Stimulated activated naive CD4-positive, alpha-beta T cell (primary cell): ENCODE data around the gene TP73.

Experiments
- DNase-seq, 6 experiments: peaks; one replicate each; lab custom pipeline; 2025; lab: John Stamatoyannopoulos, UW

TP73 gene

DNA sequence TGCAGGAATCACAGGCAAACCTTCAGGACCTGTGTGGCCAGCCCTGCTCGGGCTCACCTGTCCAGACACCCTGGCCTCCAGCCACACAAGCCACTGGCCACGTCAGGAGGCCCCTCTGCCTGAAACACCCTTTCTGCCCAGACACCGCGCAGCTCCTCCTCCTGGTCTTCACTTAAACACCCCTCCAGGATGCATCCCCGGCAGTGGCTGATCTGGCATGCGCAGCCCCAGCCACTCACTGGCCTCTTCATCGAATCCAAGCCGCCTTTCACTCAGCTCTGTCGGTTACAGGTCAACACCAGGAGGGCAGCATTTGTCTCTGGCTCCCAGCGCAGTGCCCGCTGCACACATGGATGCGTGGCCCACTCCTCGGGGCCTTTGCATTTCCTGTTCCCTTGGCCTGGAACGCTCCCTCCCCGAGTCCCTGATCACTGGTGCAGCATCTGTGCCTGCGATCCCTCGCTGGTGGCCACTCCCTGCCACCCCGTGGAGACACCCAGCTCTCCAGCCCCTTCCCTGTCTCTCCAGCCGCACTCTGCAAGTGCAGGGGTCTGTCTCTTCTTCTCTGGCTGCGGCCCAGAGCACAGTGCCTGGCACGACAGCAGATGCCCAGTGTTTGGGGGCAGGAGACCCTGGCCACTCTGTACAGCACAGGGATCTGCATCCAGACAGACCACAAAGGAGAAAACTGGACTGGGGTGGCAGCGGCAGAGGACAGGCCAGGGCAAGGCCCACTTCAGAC is 18.1 kb upstream of the TP73 start:
- DNase-seq: no peak

DNA sequence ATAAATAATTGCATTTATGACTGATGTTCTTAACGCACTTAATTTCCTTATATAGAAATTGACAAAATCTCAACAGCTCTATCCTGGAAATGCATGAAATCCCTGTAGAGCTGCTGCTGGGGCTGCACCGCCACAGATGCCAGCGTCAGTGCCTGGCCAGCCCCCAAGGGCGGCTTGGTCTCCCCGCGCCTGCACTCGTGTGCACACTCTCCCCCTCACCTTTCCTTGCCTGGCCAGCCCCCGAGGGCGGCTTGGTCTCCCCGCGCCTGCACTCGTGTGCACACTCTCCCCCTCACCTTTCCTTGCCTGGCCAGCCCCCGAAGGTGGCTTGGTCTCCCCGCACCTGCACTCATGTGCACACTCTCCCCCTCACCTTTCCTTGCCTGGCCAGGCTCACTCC is 16.2 kb upstream of the TP73 start:
- no peak for DNase-seq

DNA sequence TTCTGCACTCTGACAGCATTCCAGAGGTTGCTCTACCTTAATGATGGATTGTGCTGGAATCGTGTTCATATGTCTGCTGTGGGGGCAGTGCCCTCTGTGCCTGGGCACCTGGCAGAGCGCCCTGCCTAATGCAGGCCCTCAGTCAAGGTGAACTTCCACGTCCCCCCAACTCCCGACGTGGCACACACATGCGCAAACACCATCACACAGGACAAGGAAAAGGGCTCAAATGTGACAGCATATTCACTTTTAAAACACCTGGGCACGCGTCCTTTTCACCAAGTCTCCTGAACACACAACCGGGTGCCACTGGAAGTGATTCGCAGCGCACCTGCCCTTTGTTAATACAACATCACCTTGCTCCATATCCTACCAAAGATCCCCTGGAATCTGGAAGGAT is 15.8 kb upstream of the TP73 start:
- no peak for DNase-seq

DNA sequence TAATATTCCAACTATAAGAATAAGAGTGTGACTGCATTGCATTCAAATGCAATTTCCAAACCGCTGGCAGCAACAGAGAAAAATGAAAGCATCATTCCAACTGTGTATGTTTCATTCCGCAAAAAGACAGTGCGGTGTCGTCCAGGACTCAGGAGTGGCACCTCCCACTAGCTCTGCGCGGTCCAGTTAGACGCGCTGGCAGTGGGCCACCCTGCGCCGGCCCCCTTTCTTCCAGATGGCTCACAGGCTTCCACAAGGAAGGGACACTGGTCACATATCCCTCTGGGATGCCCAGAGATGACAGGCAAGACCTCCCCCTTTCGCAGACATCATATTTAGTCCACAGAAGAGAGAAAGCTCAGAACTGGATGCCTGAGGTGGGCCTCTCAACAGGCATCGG is 14.3 kb upstream of the TP73 start:
- no peak for DNase-seq

DNA sequence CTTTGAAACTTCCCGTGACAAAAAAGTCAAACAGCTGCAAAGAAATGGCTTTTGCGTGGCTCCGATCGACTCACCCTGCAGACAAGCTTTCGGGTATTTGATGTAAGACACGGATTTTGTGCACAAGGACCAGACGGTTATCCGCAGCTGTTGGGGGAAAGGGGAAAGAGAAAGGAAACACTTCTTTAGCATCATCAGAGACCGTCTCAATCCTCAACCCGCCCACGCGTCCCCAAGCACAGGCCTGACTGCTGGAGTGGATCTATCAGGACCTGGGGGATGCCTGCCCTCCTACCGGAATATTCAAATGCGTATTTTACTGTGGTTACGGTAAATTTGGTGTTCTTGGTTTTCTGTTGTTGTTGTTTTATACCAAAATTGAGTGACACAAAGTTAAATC is 13.6 kb upstream of the TP73 start:
- no peak for DNase-seq

DNA sequence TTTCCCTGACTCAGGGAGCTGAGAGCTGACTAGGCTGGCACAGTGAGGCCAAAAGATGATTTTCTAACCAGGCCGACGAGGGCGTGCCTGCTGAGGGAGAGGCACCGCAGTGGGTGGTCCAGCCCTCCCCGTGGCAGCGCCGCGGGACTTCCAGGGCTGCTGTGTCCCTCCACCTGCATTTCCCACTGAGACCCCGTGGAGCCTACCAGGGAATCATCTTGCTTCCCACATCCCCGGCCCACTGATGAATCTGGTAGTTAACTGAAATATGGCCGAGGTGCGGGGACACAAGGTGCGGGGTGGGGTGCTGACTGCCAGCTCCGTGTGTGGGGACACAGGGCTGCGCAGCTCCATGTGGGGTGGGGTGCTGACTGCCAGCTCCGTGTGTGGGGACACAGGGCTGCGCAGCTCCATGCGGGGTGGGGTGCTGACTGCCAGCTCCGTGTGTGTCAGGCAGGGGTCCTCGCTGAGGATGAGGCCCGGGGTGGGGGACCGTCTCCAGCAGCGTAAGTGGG is 12.9 kb upstream of the TP73 start:
- no peak for DNase-seq

DNA sequence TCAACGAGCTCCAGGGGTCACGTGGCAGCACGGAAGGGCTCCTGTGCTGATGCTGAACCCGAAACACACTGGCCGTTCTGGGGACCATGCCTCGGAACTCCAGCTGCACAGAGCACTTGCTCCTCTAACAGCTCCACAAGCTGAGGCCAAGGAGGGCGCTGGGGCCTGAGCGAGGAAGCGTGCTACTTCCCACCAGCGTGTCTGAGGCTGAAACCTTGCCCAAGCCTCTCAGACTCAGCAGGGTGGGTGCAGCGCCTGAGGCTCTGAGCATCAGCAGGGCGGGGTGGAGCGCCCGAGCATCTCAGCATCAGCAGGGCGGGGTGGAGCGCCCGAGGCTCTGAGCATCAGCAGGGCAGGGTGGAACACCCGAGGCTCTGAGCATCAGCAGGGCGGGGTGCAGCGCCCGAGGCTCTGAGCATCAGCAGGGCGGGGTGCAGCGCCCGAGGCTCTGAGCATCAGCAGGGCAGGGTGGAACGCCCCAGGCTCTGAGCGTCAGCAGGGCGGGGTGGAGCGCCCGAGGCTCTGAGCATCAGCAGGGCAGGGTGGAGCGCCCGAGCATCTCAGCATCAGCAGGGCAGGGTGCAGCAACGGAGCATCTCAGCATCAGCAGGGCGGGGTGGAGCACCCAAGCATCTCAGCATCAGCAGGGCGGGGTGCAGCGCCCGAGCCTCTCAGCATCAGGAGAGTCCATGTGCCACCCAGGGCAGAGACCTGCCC is 12.0 kb upstream of the TP73 start:
- DNase-seq: no peak

DNA sequence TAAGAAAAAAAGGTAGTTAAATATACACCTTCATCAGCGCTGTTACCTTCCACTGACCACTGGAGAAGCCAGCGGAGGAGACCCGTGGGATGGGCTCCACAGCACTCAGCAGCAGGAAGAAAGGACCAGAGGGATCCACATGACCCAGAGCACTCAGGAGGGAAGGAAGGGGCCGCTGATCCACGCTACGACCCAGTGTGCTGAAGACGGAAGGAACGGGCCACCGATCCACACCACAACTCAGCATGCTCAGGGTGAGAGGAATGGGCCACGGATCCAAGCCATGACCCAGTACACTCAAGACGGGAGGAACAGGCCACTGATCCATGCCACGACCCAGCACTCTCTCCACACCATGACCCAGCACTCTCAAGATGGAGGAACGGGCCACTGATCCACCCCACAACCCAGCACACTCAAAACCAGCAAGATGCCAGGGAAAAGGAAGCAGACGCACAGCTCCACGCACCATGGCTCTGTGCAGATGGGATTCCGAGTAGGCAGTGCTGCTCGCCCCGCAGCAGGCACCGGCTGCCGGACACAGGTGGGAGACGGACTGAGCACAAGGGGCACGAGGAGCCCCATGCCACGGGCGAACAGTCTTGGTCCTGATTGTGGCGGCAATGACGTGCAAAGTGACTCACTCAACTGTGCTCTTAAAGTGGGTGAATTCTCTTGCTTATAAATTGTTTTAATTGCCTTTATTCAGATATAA is 11.1 kb upstream of the TP73 start:
- DNase-seq: no peak

DNA sequence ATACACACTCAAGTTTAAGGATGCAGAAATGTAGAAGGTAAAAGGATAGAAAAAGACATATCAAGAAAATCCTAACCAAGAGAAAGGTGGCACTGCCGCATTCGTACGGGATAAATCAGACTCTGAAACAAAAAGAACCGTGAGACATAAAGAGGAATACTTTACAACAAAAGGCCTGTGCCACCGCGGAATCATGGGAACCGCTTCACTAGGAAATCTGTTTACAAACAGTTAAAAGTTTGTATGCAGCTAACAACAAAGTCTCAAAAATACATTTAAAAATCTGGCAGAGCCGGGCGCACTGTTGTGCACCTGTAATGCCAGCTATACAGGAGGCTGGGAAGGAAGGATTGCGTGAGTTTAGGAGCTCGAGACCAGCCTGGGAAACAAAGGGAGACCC is 10.5 kb upstream of the TP73 start:
- DNase-seq: no peak

DNA sequence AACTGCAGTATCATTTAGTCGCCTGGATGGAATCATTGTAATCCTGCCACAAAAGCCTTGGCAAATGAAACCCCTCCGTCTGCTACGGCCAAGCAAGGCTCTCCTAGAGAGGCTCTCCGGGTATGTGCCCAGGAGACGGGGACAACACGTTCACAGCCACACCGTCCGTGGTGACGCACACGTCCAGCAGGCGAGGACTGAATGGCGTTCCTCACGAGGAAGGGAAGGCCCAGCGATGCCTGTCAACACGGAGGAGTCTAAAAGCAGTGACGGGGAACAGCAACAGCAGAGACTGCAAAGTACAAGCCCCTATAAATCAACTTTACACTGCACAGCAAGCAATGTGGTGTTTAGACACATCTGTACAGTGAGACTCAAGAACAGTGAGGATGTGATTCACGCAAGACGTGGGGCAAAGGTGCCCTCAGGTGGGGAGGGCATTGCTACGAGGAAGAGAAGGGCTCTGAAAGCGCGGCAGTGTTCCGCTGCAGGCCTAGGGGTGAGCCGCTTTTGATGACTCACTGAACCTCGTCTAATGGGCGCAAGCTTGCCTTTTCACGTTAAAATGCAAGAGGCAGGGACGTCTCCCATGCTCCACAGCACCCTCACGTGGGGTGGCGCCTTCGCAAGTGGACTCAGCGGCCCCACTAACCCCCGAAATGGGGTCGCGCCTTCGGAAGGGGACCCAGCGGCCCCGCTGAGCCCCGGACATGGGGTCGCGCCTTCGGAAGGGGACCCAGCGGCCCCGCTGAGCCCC is 9.2 kb upstream of the TP73 start:
- DNase-seq: no peak

DNA sequence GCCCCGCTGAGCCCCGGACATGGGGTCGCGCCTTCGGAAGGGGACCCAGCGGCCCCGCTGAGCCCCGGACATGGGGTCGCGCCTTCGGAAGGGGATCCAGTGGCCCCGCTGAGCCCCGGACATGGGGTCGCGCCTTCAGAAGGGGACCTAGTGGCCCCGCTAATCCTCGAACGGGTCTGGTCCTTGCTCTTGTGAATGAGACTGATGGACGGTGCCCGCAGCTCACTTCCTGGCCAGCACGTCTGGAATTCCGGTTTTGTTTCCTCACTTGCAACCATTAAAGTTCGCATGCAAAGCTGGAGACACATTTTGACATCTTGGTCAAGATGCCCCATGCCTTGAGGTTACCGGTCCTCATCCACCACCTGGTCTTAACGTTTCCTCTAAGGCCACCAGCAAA is 8.0 kb upstream of the TP73 start:
- DNase-seq: no peak

DNA sequence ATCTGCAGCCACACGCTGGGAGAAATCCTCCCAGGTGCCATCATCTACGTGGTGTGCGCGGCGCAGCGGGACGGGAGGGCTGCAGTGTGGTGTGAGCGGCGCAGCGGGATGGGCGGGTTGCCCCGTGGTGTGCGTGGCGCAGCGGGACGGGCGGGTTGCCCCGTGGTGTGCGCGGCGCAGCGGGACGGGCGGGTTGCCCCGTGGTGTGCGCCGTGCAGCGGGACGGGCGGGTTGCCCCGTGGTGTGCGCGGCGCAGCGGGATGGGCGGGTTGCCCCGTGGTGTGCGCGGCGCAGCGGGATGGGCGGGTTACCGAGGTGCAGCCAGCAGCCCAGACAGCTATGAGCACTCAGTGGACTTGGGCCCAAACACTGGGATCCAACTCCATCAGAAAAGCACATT is 7.1 kb upstream of the TP73 start:
- DNase-seq: no peak

DNA sequence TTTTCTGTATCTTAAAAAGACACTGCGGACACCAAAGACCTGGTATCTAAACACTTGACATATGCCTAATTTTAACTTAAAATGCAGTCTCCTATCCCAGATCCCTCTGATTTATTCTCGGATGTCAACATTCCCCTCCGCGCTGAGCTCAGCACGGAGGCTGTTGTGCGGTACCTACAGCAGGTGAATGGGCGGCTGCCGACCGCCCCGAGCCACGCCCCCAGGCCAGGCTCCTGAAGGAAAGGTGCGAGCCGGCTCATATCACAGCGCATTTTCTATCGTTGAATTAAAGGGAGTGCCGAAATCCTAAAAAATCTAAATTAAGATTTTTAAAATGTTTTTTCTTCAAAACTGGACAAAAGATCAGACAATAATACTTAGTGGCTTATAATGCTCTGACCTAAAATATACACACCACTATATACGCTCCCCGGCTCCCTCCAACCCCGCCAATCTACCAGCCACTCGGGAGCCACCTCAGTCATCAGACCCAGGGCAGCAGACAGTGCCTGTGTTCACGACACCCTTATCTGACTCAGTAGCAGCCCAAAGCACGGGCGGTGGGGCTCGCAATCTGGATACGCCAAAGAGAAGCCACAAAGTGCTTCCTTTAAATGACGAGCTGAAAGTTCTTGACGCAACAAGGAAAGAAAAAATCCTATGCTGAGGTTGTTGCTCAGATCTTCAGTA is 6.5 kb upstream of the TP73 start:
- DNase-seq: no peak

DNA sequence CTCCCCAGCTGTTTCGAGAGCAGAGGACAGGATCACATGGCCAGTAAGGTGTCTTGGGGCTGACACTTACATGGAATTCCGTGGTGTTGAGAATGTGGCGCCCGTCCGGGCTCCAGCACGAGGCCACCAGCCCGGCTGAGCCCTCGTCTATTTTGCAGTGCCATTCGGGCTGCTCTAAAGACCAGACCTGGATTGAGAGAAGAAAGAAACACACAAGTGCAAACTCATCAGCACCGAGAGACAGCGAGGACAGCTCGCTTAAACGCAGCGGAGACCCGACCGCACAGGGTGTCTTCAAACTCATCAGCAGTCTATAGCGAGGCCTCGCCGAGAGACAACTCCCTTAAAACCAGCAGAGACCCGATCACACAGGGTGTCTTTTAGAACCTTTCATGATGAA is 5.7 kb upstream of the TP73 start:
- no peak for DNase-seq

DNA sequence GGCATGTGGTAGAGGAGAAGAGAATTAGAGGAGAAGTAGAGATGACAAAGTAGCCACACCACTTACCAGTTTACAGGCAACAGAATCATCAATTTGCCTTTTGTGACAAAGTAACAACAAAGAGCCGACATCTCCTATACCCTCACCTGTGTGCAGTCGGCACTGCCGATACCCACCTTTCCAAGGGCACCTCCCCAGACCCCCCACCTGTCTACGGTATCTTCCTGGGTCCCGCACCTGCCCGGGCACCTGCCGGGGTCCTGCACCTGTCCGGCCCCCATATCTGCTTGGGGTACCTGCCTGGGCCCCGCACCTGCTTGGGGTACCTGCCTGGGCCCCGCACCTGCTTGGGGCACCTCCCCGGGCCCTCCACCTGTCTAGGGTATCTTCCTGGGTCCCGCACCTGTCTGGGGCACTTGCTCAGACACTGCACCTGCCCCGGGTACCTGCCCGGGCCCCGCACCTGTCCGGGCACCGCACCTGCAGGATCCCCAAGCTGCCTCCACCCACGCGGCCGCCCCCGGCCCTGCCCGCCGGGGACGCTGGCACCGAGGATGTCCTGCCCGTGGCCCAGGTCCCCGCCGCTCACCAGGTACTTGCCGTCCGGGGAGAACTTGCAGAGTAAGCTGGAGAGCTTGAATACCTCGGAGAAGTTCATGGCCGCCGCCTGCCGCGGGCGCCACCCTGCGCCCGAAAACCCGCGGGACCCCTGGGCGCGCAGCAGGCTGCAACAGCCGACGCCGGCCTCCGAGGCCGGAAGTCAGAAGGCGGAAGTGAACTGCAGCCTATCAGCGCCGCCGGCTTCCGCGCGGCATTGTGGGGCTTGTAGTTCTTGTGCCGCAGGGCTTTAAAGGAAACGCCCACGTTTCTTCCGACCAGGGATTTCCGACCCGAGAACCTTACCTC is 2.7 kb upstream of the TP73 start, which contains the start of gene WRAP73:
Gene WRAP73, minus strand, starts transcription at position 762 of the 906 bp plus-strand sequence. Its CDS starts 104 bp downstream, at position 658.
- DNase-seq: peak; percentile 77 to 86 (median 82)

DNA sequence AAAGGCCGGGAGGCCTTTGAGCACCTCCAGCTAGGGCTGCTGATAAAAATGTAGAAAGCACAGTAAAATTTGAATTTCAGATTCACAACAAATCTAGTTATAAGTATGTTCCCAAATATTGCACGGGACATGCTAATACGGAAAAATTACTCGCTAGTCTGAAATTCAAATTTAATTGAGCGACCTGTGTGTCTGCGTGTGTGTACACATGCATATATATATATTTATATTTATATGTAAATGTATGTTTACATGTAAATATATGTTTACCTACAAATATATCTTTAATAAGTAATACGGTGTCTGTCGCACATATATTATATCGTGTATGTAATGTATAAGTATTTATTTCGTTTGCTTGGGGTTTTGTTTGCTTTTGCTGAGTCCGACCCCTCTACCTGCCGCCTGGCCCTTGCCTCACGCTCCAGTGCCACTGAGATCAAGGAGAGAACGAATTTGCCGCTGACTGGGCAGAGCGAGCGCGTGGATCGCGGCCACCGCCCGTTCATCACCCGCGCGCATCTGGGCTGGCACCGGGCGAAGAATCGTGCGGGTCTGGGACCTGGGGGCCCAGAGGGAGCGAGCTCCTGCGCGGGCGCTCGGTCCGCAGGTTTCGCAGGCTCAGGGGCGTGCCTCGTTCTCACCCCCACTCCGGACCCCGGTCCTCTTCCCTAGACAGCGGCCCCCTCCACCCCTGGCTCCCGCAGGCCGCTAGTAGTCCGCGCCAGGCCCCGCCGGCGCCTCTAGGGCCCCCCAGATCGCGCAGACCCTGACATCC is 1.9 kb upstream of the TP73 start:
- peak in 1 of 6 experiments; percentile 42 for DNase-seq

DNA sequence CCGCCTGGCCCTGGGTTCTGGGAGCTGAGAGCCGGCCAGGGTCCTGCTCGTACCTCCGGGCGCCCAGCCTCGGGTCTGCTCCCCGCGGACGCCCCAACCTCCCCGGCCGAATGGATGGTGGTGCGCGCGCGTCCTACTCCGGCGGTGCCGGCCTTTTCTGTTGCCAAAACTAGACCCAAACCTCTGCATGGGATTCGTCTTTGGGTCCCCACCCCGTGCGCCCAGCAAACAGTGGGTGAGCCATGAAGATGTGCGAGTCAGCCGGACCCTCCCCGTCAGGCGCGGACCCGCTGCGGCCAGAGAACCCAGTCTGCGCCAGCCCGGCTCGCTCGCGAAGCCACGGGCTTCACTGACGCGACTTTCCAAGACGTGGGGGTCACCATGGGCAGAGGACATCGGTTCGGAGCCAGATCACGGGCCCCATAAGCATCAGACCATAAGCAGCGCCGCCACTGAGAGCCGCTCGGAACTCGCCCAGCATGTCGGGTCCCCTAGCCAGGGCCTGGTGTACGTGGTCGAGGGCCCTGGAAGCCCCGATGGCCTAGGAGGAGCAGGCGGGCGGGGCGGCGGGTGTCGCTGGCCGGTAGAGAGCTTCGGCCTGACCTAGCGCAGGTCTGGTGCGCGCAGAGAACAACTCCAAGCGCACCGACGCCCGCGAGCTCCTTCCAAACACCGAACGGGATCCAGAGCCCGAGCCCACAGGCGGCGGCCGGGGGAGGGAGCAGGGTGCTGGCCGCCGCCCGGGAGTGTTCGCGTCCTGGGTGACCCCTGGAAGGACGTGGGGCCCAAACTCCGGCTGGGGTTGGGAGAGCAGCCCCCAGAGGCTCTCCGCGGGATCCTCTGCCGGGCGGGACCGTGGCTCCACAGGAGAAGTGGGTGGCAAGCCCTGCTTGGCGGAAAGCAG is 1.0 kb upstream of the TP73 start:
- peak in 1 of 6 experiments; percentile 33 for DNase-seq

DNA sequence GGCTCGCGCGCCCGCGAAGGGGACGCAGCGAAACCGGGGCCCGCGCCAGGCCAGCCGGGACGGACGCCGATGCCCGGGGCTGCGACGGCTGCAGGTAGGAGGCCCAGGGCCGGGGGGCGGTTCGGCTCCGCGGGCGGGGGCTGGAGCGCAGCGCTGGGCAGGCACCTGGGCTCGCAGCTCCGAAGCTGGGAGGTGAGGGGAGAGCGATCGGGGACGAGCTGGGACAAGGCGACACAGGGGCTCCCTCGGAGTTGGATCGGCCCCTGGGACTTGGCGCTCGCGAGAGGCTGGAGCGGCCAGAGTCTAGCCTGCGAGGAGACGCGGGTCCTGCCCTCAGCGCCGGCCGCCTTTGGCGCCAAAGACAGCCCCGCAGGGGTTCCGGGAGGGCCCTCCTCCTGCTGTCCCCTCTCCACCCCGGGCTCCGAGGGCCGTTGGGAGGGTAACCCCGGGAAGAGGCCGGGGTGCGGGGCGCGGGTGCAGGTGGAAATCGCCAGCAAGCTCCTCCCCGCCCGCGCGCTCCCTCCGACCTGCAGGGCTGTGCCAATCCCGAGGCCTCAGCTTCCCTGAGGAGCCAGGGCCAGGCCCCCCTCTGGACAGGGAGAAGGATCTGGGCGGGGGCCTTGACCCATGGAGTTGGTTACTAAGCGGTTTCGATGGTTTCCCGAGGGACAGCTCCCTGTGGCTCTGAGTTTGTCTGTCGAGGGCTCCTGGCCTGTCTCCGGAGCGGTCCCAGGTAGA is 401 bp downstream of the TP73 start:
- peak in 1 of 6 experiments; percentile 20 for DNase-seq
